ENCODE results near the gene S100A10. TPM values are rescaled to one million over a fixed set of nuclear protein-coding genes. Genes with fewer than 3 reads are reported as not detected.

Gene S100A10
- total RNA-seq, 1 experiment from 2014 or later: 1,436 TPM

GRCh38 chr1:151956957-151957497 lies 36.6 kb downstream of the S100A10 start:
- ChIA-PET CTCF (no interaction called here), POLR2A (ENCODE audit: unreplicated experiment) (no interaction called here)
- Histone ChIP-seq H3K4me3 (no peak overlapping the region), H3K27me3 (ENCODE audit: insufficient read depth, low read depth) (no peaks in the 10 kb centered on the region), H3K36me3 (ENCODE audit: low read depth) (no peaks in the 10 kb centered on the region), H3F3A (ENCODE audit: insufficient read depth, low read depth) (no peaks in the 10 kb centered on the region), H3K27ac (no peak overlapping the region), H3K9me3 (ENCODE audit: insufficient read depth, low read depth) (no peaks in the 10 kb centered on the region), H3K4me1 (replicated peaks; ENCODE audit: insufficient read depth) (no peaks in the 10 kb centered on the region), H3K4me2 (no peak overlapping the region), H4K20me1 (ENCODE audit: insufficient read depth) (no peaks in the 10 kb centered on the region), H3K9me2 (ENCODE audit: insufficient read depth) (no peaks in the 10 kb centered on the region), H2AFZ (no peak overlapping the region; the same call in 1 of the 2 replicates), H3K79me2 (ENCODE audit: low read depth) (no peaks in the 10 kb centered on the region)
- no peak for DNase-seq
- no TSS peak for BruUV-seq (replicated peaks)
- TF ChIP-seq, protein P1, sequence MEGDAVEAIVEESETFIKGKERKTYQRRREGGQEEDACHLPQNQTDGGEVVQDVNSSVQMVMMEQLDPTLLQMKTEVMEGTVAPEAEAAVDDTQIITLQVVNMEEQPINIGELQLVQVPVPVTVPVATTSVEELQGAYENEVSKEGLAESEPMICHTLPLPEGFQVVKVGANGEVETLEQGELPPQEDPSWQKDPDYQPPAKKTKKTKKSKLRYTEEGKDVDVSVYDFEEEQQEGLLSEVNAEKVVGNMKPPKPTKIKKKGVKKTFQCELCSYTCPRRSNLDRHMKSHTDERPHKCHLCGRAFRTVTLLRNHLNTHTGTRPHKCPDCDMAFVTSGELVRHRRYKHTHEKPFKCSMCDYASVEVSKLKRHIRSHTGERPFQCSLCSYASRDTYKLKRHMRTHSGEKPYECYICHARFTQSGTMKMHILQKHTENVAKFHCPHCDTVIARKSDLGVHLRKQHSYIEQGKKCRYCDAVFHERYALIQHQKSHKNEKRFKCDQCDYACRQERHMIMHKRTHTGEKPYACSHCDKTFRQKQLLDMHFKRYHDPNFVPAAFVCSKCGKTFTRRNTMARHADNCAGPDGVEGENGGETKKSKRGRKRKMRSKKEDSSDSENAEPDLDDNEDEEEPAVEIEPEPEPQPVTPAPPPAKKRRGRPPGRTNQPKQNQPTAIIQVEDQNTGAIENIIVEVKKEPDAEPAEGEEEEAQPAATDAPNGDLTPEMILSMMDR (conservative IDR thresholded peaks at IDR 0.05): no peak
- no peak for TF ChIP-seq EZH2 (IDR thresholded peaks at IDR 0.05; ENCODE audit: low read depth)
- intact Hi-C loops (cut with micrococcal nuclease; ENCODE audit: unreplicated experiment): no loop called here

GRCh38 chr1:151953409-151954094 lies 40.1 kb downstream of the S100A10 start:
- ChIA-PET POLR2A (ENCODE audit: unreplicated experiment) (interaction anchor here (0.6 kb wide), 1 partner anchor 54 kb away, joined by 5 read pairs; no protein-coding TSS in a partner anchor), CTCF (interaction anchor here (0.7 kb wide), 1 partner anchor 59 kb away, joined by 3 read pairs; no protein-coding TSS in a partner anchor)
- no peak overlapping the region for H2AFZ ChIP-seq
- H3K4me2 ChIP-seq: no peak overlapping the region
- H3K27ac ChIP-seq: no peak overlapping the region
- H3K27me3 ChIP-seq (ENCODE audit: insufficient read depth, low read depth): no peaks in the 10 kb centered on the region
- H4K20me1 ChIP-seq (ENCODE audit: insufficient read depth): no peaks in the 10 kb centered on the region
- no TSS peak for BruUV-seq (replicated peaks)
- no peaks in the 10 kb centered on the region for H3K9me3 ChIP-seq (ENCODE audit: insufficient read depth, low read depth)
- H3K79me2 ChIP-seq (ENCODE audit: low read depth): no peaks in the 10 kb centered on the region
- no peak overlapping the region for H3K4me3 ChIP-seq
- no peaks in the 10 kb centered on the region for H3F3A ChIP-seq (ENCODE audit: insufficient read depth, low read depth)
- TF ChIP-seq EZH2 (IDR thresholded peaks at IDR 0.05; ENCODE audit: low read depth): no peak
- TF ChIP-seq, protein P1 (conservative IDR thresholded peaks at IDR 0.05): no peak
- no peaks in the 10 kb centered on the region for H3K4me1 ChIP-seq (replicated peaks; ENCODE audit: insufficient read depth)
- H3K9me2 ChIP-seq (ENCODE audit: insufficient read depth): no peaks in the 10 kb centered on the region
- no peaks in the 10 kb centered on the region for H3K36me3 ChIP-seq (ENCODE audit: low read depth)
- intact Hi-C loops (cut with micrococcal nuclease; ENCODE audit: unreplicated experiment): no loop called here
- DNase-seq: no peak

GRCh38 chr1:151952811-151953210 lies 40.8 kb downstream of the S100A10 start:
- intact Hi-C loops (cut with micrococcal nuclease; ENCODE audit: unreplicated experiment): no loop called here
- no peaks in the 10 kb centered on the region for H3K27me3 ChIP-seq (ENCODE audit: insufficient read depth, low read depth)
- no TSS peak for BruUV-seq (replicated peaks)
- H3K79me2 ChIP-seq (ENCODE audit: low read depth): no peaks in the 10 kb centered on the region
- no peak overlapping the region for H3K4me3 ChIP-seq
- TF ChIP-seq, protein P1 (conservative IDR thresholded peaks at IDR 0.05): no peak
- no peak for TF ChIP-seq EZH2 (IDR thresholded peaks at IDR 0.05; ENCODE audit: low read depth)
- H3K9me3 ChIP-seq (ENCODE audit: insufficient read depth, low read depth): no peaks in the 10 kb centered on the region
- ChIA-PET CTCF (interaction anchor here (1.2 kb wide), 1 partner anchor 15 kb away, joined by 6 read pairs; no protein-coding TSS in a partner anchor), POLR2A (ENCODE audit: unreplicated experiment) (interaction anchor here (0.8 kb wide), 1 partner anchor 11 kb away, joined by 4 read pairs; no protein-coding TSS in a partner anchor)
- no peak for DNase-seq
- H3K4me1 ChIP-seq (replicated peaks; ENCODE audit: insufficient read depth): peaks cover 2% of the 10 kb centered on the region; the same call in 1 of the 2 replicates
- no peak overlapping the region for H3K27ac ChIP-seq
- no peak overlapping the region for H2AFZ ChIP-seq
- H3K4me2 ChIP-seq: no peak overlapping the region
- H3K9me2 ChIP-seq (ENCODE audit: insufficient read depth): no peaks in the 10 kb centered on the region
- H3K36me3 ChIP-seq (ENCODE audit: low read depth): no peaks in the 10 kb centered on the region
- H4K20me1 ChIP-seq (ENCODE audit: insufficient read depth): no peaks in the 10 kb centered on the region
- H3F3A ChIP-seq (ENCODE audit: insufficient read depth, low read depth): peaks cover 1% of the 10 kb centered on the region; the same call in 1 of the 2 replicates

Data from PC-9 (cell line).